ENCODE measurements around the gene LRRC8D.

GRCh38 chr1:89923517-89923916 is 102.7 kb downstream of the LRRC8D start:
- TF ChIP-seq CTCF (IDR thresholded peaks at IDR 0.05) (no peak), POLR2A (IDR thresholded peaks at IDR 0.05) (no peak)

All from heart left ventricle (tissue), 13 donors.